ENCODE results near the gene PSMA6. TPM values are rescaled to one million over a fixed set of nuclear protein-coding genes. Genes with fewer than 3 reads are reported as not detected.

The PSMA6 gene
- total and polyA plus RNA-seq, 2 of the 13 experiments (the other 11 are each of a cell fraction or from before 2014, with no cell fraction given), result 525 to 1,109 TPM

GRCh38 chr14:35281341-35281740, 10.8 kb upstream of the PSMA6 start (continued):
- no peak for TF ChIP-seq ZNF646 (CRISPR knock-in tag; IDR thresholded peaks at IDR 0.05)
- no peak for TF ChIP-seq MXD4 (CRISPR knock-in tag; IDR thresholded peaks at IDR 0.05)
- TF ChIP-seq CSRNP2 (CRISPR knock-in tag; conservative IDR thresholded peaks at IDR 0.05; ENCODE audit: low read depth), result no peak
- TF ChIP-seq HNRNPUL1 (IDR thresholded peaks at IDR 0.05; ENCODE audit: low read depth, low read length), result no peak

GRCh38 chr14:35284506-35284905, 7.7 kb upstream of the PSMA6 start:
- H3K9me3 ChIP-seq (ENCODE audit: low read length), result no peaks in the 10 kb centered on the region
- no TSS peak for BruUV-seq (replicated peaks)
- peaks cover 6% of the 10 kb centered on the region; the same call in 1 of the 2 replicates for H3K4me1 ChIP-seq (ENCODE audit: insufficient read depth, low read length)
- no peak overlapping the region for H3K4me3 ChIP-seq (replicated peaks in 1 of 3; ENCODE audit: insufficient read depth in 1 of 3, low read depth in 2 of 3, low read length in 3 of 3)
- CTCF ChIA-PET (ENCODE audit: low intra/inter-chr PET ratio, low total read pairs), result no interaction called here
- intact Hi-C loops (cut with micrococcal nuclease; ENCODE audit: unreplicated experiment), result no loop called here
- WGBS (ENCODE audit: low lambda C conversion rate), result 92% methylated on average over 2 of the region's 2 CpGs
- no peak overlapping the region for H3K4me2 ChIP-seq (ENCODE audit: low read depth, low read length)
- no peak for DNase-seq (ENCODE audit: low spot score)
- no peak for ATAC-seq
- H2AFZ ChIP-seq (ENCODE audit: low read length), result no peak overlapping the region
- no peaks in the 10 kb centered on the region for H3K79me2 ChIP-seq (ENCODE audit: insufficient read depth, low read length)
- H3K9ac ChIP-seq (ENCODE audit: insufficient read depth, low read depth, low read length), result no peak overlapping the region
- H4K20me1 ChIP-seq (ENCODE audit: insufficient read depth, low read length), result no peaks in the 10 kb centered on the region
- POLR2A ChIA-PET, result interaction anchor here (0.8 to 4.3 kb wide), 4 partner anchors 7 to 119 kb away, joined by 3 to 36 read pairs (median 10); partner anchors contain the start of genes NFKBIA and PSMA6
- H3K36me3 ChIP-seq (replicated peaks in 1 of 2; ENCODE audit: control insufficient read depth in 1 of 2, insufficient read depth in 2 of 2, low read length in 2 of 2), result no peaks in the 10 kb centered on the region; a peak in 1 of 5 replicates
- no peak for FAIRE-seq
- no peaks in the 10 kb centered on the region for H3K27me3 ChIP-seq (ENCODE audit: control insufficient read depth in 1 of 2, insufficient read depth in 2 of 2, low read length in 2 of 2)
- in situ Hi-C loops (cut with HindIII; ENCODE audit: extremely low pct_ligation_motif_present, low pct_unique_long_range_greater_than_20kb), result no loop called here
- TF ChIP-seq NR2C2 (CRISPR knock-in tag; IDR thresholded peaks at IDR 0.05; ENCODE audit: borderline replicate concordance) (no peak), RBM22 (optimal IDR thresholded peaks at IDR 0.05; ENCODE audit: low read length) (peak; percentile 10)
- no peak overlapping the region for H3K27ac ChIP-seq (ENCODE audit: extremely low read length, insufficient read depth, low read length)
